Islet precursor cell (in vitro differentiated cells): Measurements from ENCODE around the gene CGNL1.

ENCODE experiments used
- DNase-seq: peaks from one replicate; pipeline ENCODE4 v3.0.0-alpha.2; 2018

The CGNL1 gene

GRCh38 chr15:57385923-57386390, 9.7 kb downstream of the CGNL1 start:
- DNase-seq: no peak

- no peak for DNase-seq
These were observed 10.7 kb downstream of the CGNL1 start for GRCh38 chr15:57386976-57387375.

GRCh38 chr15:57387564-57388076, 11.3 kb downstream of the CGNL1 start:
- DNase-seq: peak; percentile 69

GRCh38 chr15:57388464-57388863, 12.2 kb downstream of the CGNL1 start:
- no peak for DNase-seq

DNA sequence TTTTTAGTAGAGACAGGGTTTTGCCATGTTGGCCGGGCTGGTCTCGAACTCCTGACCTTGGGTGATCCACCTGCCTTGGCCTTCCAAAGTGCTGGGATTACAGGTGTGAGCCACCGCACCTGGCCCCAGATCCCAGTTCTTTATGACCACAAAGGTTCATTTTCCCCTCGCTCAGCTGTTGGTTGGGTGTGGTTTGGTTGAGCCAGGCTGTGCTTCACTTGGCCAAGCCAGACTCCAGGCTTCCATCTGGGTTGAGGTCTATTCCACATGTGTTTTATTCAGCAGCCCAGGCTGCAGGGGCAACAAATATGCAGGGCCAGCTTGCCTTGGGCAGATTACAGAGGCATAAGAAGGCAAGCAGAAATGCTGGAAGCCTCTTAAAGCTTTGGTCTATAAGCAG, 13.7 kb downstream of the CGNL1 start:
- DNase-seq: no peak

- no peak for DNase-seq
These were observed 14.3 kb downstream of the CGNL1 start for GRCh38 chr15:57390583-57390982.

- DNase-seq: no peak
These were observed 15.2 kb downstream of the CGNL1 start for GRCh38 chr15:57391537-57391936.

DNA sequence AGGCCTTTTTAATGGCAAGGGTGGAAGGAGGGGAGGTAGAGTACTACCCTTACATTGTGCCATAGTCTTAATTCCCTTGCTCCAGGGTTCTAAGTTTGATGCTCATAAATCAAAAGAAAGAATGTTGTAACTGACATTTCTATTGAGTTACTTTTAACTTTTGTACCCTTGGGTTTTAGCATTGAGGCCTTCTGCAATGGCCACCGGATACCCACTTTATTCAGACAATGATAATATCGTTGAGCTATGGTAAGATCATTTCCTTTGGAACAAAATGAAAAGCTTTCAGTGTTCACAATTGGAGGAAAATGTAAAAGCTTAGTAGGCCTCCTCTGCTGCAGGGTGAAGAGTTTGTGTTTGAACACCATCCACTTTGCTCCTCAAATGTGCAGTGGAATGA, 16.8 kb downstream of the CGNL1 start:
- DNase-seq: no peak

- DNase-seq: peak; percentile 81
These were observed 19.0 kb downstream of the CGNL1 start for GRCh38 chr15:57395292-57395691.

DNA sequence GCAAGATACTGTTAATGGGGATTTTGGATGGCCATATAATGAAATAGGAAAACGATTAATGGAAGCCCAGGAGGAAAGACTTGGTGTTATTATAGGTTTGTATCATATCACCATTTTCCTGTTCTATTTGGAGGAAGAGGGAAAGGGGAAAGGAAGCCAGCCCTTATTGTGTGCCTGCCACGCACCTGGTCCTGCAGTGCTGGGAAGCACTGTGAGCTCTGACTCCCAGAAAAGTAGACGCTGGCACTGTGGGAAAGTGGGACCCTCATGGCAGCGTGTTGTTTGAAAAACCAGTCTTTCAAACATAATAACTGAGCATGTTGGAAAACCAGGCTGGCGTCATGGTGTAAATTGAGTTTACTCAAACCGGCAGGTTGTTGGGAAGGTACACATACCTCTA, 22.0 kb downstream of the CGNL1 start:
- DNase-seq: no peak

- DNase-seq: no peak
These were observed 25.2 kb downstream of the CGNL1 start for GRCh38 chr15:57401546-57401945.

- no peak for DNase-seq
These were observed 26.7 kb downstream of the CGNL1 start for GRCh38 chr15:57403017-57403416.

GRCh38 chr15:57403566-57404325, 27.4 kb downstream of the CGNL1 start:
- DNase-seq: no peak

DNA sequence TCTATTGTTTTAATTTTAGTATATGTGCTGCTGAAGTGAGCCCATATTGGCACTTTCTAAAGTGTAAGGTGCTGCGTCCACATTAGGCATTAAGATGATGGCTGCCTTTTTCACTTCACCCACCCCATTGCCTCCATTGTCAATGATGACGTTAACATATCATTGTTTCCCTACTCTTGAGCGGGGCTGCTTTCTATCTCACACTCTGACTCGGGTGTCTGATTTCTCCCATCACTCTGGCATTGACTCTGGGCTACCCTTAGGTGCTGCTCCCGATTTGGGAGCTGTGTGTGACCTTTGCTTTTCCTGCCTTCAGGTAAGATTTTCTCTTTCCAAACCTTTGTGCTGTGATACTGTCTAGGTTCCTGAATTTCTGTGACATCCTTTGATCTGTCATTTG, 28.8 kb downstream of the CGNL1 start:
- no peak for DNase-seq

DNA sequence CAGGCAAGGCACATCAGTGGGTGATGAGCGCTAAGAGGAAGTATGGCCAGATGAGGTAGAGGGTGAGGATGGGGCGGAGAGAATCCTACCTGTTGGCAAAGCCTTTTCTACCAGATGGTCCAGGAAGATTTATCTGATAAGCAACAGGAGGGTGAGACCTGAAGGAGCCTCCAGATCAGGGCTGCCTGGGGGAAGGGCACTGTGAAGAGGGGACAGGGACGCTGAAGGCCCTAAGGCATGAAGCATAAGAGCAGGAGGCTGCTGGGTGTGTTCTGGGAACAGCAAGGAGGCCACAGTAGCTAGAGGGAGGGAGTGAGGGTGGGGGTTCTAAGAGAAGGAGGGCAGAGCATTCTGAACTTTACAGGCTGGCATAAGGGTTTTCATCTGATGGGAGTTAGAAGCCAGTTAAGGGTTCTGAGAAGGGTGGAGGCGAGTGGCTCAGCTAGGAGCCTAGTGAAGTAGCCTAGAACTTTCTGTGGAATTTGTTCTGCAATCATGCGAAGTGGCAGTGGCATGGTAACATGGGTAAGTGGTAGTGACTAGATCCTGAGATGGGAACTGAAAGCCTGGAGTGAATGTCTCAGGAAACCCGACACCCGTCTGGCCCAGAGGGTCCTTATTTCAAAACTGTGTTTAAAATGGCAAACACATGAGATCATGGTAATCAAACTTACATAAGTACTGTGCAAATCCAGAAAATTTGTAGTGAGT, 29.9 kb downstream of the CGNL1 start:
- DNase-seq: peak; percentile 82

GRCh38 chr15:57410373-57410772, 34.1 kb downstream of the CGNL1 start:
- DNase-seq: no peak

DNA sequence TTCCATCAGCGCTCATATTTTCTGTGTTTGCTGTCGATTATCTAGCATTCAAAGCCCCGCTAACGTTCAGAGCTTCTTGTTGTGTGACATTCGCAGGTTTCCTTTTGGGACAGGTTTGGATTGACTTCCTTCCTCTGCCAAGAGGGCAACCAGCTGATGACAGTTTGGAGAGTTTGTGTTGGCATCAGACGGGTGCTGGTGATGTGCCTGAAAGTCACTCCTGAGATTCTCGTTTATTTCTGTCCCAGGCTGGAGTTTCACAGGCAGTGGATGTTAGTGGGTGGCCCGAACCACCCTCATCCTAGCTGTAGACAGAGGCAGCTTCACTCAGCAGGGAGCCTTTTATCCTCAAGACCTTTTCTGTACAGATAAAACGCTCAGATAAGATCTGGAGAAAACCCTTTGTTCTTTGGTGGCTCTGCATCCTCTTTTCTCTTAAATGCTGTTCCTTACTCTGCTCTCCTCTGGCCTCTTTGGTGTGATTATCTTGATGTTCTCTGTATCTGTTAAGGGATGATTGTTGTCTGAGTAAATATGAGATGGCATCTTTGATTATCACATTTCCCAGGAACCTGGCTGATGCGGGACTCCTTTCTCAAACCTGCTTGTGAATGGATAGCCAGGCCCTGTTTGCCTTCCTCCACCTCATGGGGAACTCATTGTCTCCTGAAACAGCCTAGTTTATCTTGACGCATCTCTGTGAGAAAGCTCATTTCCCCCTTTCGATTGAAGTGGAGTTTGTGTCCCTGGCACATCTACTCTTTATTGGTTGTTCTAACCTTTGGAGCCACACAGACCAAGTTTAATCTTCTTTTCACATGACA, 35.9 kb downstream of the CGNL1 start:
- peak; percentile 84 for DNase-seq

GRCh38 chr15:57415602-57416001, 39.3 kb downstream of the CGNL1 start:
- DNase-seq: no peak

DNA sequence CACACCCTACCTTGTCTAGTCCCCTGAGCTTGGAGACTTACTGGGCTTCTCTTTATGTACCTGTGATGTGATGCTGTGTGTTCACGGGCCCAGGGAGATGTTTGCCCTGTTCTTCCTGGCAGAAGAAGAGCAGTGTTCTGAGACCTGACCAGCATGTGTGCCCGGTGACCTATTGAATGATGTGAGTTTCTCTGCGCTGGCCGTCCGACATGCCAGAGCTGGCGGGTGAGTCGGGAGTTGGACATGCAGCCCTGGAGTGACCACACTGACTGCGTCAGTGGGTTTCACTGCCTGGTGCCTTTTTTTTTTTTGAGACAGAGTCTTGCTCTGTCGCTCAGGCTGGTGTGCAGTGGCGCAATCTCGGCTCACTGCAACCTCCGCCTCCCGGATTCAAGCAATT, 42.3 kb downstream of the CGNL1 start:
- peak; percentile 84 for DNase-seq

- DNase-seq: no peak
These were observed 43.0 kb downstream of the CGNL1 start for GRCh38 chr15:57419335-57419734.

DNA sequence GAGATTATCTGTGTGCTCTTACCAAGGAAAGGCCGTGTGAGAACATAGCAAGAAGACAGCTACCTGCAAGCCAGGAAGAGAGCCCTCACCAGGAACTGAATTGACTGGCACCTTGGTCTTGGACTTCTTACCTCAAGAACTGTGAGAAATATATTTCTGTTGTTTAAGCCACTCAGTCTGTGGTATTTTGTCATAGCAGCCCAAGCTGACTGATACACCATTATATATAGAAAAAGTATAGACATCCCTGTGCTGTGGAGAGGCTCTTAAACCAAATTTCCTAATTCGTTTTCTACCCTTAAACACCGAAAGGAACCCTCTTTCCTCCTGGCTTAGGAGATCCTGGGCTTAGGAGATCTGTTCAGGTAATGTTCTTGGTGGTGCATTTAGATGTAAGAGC, 44.8 kb downstream of the CGNL1 start:
- peak; percentile 15 for DNase-seq

- DNase-seq: peak; percentile 57
These were observed 45.2 kb downstream of the CGNL1 start for GRCh38 chr15:57421551-57421950.

DNA sequence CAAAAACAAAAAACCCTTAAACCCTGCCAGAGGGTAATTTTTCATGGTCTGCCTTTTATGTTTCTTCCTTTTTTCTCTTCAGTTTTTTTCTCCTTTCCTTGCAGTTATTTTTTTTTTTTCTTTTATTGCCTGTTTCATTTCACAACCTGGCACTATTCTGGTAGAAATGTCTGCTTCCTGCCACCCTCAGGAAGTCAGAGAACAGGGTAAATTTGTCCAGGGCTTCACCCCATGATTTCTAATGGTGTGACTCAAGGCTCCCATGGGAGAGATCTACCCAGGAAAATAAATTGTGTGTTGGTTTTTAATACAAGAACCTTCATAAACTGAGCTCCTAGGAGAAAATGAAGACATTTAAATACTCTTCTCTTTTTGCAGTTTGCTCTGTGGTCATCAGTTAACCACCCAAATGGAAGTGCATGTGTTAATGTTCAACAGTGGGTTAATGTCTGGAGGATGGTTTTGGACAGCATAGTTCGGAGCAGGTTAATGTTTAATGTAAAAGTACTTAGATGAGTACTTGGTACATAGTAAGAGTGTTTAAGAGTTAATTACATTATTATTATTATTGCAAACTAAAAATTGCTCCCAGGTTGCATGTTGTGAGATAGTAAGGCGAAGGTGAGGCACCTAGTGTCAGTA, 45.9 kb downstream of the CGNL1 start:
- peak; percentile 3 for DNase-seq
